Measurements from ENCODE around the gene CCDC183.
"Not testable (repeated sequence)": the region's sequence is repeated elsewhere in the genome, so short reads cannot be mapped to it uniquely, and the experiment has no call there.

The CCDC183 gene

GRCh38 chr9:136803009-136803550 lies 6.9 kb downstream of the CCDC183 start:
- not testable (repeated sequence) for DNase-seq

- DNase-seq: no peak
Observed at GRCh38 chr9:136803551-136804508, 7.7 kb downstream of the CCDC183 start.

DNA sequence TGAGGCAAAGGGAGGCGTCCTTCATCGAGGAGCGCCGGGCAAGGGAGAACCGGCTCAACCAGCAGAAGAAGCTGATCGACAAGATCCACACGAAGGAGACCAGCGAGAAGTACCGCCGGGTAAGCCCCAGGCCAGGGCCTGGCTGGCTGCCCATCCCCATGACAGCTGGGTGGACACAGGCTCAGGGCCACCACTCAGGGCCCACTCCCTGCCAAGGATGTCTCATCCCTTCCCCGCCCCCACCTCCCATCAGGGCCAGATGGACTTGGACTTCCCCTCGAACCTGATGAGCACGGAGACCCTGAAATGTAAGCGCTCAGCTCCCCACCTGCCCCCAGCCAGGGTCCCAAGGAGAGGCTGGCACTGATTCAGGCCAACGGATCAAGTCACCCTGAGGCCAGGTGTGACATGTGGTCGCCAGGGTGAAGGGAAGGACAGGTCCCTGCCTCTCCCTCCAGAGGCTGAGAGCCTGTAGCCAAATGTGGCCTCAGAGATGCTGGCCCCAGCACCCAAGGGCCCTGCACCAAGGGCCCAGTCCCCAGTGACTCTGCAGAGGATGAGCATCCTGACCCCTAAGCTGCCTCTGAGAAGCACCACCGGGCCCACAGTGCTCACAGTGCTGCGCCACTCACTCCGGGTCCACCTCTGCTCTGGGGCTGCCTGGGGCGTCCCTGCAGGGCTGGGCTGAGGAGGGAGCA lies 8.5 kb downstream of the CCDC183 start:
- no peak for DNase-seq

- no peak for DNase-seq
Observed at GRCh38 chr9:136805207-136805740, 9.1 kb downstream of the CCDC183 start.

DNA sequence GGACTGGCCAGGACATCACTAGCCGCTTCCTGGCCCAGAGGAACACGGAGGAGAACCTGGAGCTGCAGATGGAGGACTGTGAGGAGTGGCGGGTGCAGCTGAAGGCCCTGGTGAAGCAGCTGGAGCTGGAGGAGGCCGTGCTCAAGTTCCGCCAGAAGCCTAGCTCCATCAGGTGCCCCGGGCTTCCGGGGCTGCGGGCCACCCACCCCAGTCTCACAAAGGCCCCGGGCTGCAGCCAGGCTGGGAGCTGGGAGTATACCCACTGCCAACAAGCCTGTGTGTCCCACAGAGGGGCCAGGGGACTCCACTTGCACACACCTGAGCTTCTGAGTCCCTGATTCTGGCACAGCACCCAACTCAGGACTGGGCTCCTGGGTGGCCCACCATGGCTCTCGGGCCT lies 9.9 kb downstream of the CCDC183 start:
- DNase-seq: no peak

DNA sequence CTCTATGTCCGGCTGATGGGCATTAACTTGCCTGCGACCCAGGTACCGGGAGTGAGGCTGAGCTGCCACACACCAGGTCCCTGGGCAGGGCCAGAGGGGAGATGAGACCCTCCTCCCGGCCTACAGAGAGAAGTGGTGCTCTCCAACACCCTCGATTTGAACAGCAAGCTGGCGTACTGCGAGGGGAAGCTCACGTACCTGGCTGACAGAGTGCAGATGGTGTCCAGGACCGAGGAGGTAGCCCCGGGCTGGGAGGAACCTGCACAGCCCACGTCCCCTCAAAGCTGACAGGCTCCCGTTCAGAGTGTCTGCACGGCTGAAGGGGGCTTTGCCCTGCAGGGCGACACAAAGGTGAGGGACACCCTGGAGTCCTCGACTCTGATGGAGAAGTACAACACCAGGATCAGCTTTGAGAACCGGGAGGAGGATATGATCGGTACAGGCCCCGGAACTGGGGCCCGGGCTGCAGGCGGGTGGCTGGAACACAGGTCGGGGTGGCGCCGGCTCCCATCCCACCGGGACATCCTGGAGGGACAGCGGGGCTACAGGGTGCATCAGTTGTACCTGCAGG lies 10.6 kb downstream of the CCDC183 start:
- no peak for DNase-seq

DNA sequence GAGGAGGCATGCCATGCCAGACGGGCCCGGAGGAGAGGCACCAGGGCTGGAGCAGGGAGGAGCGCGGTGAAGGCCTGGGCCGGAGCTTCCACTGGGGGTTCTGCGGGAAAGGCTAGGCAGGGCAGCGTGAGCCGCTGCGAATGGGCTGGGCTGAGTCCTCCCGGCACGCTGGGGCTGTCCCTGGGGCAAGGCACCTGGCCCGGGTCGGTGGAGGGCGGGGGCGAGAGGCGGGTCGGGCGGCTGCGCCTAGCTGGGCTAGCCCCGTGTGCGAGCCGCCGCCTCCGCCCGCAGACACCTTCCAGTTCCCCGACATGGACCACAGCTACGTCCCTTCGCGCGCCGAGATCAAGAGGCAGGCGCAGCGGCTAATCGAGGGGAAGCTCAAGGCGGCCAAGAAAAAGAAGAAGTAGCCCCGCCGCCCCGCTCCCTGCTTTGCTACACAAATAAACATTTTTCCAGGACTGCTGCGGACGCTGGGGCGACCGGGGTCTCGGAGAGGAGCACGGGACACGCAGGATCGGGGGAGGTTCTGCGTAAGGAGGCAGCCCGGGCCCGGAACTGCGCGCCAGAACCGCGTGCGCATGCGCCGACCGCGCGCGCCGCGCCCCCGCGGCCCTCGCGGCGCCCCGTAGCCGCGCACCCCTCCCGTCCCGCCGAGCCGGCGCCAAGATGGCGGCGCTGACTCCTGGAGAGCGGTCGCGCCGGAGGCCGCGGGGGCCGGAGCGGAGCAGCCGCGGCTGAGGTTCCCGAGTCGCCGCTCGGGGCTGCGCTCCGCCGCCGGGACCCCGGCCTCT lies 11.3 kb downstream of the CCDC183 start, which contains the start of gene RABL6:
Gene RABL6 (plus strand): TSS at position 668 of the 794 bp plus-strand sequence. CDS start 249 bp downstream, outside the sequence.
- peak; percentile 86 to 96 (median 93) for DNase-seq

GRCh38 chr9:136808075-136808805 lies 12.1 kb downstream of the CCDC183 start:
- peak in 1 of 3 donors; percentile 45 for DNase-seq

- peak in 1 of 3 donors; percentile 25 for DNase-seq
Observed at GRCh38 chr9:136808806-136809158, 12.6 kb downstream of the CCDC183 start.

DNA sequence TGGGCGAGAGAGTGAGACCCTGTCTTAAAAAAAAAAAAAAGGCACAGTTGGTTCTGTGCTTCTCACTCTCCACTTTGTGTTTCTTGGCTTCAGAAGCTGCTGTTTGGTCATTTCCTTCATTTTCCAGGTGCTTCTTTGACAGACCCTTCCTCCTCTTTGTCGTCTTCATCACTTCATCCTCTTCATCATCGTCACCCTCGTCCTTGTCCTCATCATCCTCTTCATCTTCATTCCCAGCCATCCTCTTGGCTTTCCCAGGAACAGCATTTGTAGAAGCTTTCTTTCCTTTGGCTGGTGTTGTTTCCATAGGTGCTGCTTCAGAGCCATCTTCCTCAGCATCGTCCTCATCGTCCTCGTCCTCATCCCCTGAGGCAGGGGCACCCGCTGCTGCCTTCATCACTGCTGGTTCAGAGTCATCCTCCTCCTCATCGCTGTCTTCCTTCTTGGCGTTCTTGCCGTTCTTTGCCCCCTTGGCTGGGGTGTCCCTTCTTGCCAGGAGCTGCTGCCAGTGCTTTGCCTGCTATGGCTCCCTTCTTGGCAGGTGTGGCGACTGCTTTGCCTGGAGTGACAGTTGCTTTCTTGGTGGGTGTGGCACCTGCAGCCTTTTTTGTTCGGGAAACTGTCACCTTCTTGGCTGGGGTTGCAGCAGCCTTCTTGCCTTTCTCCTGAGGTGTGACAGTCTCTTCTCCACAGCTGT lies 18.7 kb downstream of the CCDC183 start:
- no peak for DNase-seq

GRCh38 chr9:136815422-136815782 lies 19.3 kb downstream of the CCDC183 start:
- no peak for DNase-seq

DNA sequence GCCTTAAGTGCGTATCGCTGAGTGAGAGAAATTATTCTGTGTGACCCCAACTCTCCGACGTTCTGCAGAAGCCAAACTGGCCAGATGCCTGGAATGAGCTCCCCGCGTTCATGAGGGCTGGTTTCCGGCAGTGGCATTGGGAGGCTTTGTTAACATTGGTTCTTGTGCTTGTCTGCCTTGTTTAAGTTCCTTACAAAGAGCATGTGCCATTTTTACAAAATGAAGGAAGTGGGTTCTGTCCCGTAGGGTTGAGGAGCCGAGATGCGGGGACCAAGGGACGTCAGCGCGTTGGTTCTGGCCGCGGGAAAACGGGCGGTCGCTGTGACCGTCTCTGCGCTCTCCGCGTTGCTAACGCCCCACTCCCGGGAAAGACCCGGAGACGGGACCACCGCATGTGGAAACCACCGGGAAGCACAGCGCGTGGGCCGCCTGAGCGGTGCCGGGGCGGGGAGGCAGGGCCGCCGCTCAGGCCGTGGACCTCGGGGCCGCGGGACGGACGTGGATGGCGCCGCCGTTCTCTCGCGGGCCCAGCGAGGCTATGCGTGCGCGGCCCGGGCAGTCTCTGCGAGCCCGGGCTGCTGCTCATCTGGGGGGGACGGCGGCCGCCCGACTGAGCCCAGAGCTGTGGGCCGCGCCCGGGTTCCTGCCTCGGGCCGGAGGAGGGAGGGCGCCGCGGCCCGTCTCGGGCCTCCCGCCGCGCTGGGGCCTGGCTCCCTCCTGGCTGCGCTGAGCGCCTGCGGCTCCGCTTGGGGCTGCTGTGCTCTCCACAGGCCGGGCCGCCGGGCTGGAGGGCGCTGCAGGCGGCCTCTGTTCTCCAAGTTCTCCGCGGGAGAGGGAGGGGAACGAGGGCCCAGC lies 25.1 kb downstream of the CCDC183 start:
- DNase-seq: peak; percentile 48 to 72 (median 56)

GRCh38 chr9:136821826-136822544 lies 25.8 kb downstream of the CCDC183 start:
- DNase-seq: no peak

GRCh38 chr9:136823136-136824046 lies 27.3 kb downstream of the CCDC183 start:
- no peak for DNase-seq

- no peak for DNase-seq
Observed at GRCh38 chr9:136824496-136825225, 28.5 kb downstream of the CCDC183 start.

DNA sequence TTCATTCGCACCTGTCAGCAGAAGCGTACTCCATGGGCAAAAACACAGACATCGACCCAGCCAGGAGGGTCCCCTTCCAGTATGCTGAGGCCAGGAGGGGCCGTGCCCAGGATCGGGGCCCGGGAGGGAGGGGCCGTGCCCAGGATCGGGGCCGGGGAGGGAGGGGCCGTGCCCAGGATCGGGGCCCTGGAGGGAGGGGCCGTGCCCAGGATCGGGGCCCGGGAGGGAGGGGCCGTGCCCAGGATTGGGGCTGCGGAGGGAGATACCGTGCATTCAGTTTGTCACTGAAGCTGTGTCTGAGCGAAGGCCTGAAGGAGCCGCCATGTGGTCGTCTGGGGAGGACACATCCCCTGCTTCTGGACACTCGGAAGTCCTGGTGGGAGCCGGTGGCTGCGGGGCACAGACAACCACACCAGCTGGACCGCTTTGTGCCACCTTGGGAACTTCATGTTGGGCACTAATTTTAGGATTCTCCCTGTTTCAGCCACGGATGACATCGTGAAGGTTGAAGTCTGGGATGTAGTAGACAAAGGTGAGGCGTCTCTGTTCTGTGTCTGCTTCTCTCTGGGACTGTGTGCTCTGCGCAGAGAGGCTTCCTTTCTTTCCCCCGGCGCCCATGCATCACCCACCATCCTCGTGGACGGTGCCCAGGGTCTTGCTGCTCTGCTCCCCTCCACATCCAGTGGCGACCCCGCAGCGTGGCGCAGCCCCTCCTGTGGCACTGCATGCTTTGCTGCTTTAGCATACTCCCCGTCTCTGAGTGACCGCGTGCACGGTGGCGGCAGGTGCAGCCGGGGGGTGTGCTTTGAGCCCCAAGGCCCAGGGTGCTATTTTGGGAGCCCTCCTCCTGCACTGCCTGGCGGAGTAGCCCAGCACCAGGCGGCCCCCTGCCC lies 29.4 kb downstream of the CCDC183 start:
- DNase-seq: no peak
